NCI-H524 treated with DMSO at 0.1 percent for 48 hours (cell line): Measurements from ENCODE around the gene KIF26B.
"Not testable (repeated sequence)": the region's sequence is repeated elsewhere in the genome, so short reads cannot be mapped to it uniquely, and the experiment has no call there.

Source experiments
- DNase-seq: peaks from one replicate; lab custom pipeline; 2025; lab: John Stamatoyannopoulos, UW

Gene KIF26B

GRCh38 chr1:245684166-245684565, 529.4 kb downstream of the KIF26B start:
- DNase-seq, result no peak

- DNase-seq, result no peak
Observed at GRCh38 chr1:245684571-245684970, 529.8 kb downstream of the KIF26B start.

GRCh38 chr1:245685111-245685810, 530.5 kb downstream of the KIF26B start:
- DNase-seq, result no peak

DNA sequence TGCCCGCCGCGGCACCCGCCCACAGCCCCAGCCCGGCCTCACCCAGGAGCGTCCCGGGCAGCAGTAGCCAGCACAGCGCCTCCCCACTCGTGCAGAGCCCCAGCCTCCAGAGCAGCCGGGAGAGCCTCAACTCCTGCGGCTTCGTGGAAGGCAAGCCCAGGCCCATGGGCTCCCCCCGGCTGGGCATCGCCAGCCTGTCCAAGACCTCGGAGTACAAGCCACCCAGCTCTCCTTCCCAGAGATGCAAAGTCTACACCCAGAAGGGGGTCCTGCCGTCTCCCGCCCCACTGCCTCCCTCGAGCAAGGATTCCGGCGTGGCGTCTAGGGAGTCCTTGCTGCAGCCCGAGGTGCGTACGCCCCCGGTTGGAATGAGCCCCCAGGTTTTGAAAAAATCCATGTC, 531.2 kb downstream of the KIF26B start:
- no peak for DNase-seq

DNA sequence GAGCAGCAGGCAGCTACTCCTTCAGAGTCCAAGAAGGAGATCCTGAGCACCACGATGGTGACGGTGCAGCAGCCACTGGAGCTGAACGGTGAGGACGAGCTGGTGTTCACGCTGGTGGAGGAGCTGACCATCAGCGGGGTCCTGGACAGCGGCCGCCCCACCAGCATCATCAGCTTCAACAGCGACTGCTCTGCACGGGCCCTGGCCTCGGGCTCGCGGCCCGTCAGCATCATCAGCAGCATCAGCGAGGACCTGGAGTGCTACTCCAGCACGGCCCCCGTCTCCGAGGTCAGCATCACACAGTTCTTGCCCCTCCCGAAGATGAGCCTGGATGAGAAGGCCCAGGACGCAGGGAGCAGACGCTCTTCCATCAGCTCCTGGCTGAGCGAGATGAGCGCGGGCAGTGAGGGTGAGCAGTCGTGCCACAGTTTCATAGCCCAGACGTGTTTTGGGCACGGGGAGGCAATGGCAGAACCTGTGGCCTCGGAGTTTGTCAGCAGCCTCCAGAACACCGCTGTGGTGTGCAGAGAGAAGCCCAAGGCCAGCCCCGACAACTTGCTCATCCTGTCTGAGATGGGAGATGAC, 531.8 kb downstream of the KIF26B start:
- DNase-seq, result no peak

DNA sequence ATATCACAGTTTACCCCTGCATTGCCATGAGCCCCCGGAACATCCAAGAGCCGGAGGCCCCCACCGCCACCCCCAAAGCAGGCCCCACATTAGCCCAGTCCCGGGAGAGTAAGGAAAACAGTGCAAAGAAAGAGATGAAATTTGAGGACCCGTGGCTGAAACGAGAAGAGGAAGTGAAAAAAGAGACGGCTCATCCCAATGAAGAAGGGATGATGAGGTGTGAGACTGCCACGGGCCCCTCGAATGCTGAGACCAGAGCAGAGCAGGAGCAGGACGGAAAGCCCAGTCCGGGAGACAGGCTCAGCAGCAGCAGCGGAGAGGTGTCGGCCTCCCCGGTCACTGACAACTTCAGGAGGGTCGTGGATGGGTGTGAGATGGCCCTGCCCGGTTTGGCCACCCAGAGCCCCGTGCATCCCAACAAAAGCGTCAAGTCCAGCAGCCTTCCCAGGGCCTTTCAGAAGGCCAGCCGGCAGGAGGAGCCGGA, 532.4 kb downstream of the KIF26B start:
- DNase-seq, result no peak

- DNase-seq, result no peak
Observed at GRCh38 chr1:245687636-245688535, 533.1 kb downstream of the KIF26B start.

- no peak for DNase-seq
Observed at GRCh38 chr1:245688536-245689453, 534.0 kb downstream of the KIF26B start.

DNA sequence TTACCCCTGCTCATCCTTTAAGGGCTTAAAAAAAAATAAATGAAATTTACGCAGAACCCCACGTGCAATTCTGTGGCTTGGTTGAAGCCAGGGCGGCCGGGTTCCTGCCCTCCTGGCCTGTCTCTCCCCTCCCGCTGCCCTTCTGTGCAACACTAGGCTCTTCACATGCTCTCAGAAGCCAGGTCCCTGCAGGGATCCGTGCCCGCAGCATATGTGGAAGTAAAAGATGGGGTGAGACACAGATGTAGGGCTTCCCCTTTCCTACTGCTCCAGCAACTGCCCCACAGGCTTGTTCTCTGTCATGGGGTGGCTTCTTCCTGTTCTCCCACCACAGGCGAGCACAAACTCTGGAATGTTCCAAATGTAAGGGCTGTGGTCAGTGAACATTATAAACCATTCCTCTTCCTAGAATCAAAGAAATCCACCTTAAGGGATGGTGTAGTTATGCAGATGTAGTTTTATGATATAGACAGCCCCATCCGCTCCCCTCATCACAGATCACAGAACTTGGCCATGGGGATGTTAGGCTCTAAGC, 535.4 kb downstream of the KIF26B start:
- DNase-seq, result no peak

DNA sequence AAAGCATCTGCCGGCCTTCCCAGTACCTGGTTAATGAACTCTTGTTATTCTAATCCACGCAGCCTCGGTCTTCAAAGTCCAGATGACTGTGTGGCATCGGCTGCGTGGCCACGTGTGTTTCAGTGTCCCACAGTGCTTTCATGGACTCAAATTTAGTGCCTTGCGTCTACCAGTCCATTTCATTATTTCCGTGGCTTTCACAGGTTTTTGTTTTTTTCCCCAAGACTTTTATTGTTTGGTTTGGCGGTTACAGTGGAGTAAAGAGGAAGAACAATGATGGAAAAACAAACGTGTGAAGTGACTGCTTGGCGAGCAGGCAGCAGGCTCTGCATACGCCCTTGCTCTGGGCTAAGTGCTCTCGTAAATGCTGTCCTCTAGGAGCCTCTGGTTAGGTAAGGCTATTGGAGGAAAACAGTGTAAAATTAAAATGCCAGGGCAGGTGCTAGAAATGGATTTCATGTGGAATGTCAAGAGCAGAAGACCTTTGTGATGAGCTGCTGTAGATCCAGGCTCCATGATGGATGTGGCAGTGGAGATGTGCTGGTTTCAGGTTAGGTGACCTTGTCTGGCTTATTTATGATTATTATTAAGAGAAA, 536.3 kb downstream of the KIF26B start:
- no peak for DNase-seq

- DNase-seq, result no peak
Observed at GRCh38 chr1:245691897-245692296, 537.1 kb downstream of the KIF26B start.

- DNase-seq, result no peak
Observed at GRCh38 chr1:245692318-245692717, 537.5 kb downstream of the KIF26B start.

GRCh38 chr1:245693116-245693793, 538.5 kb downstream of the KIF26B start:
- no peak for DNase-seq

DNA sequence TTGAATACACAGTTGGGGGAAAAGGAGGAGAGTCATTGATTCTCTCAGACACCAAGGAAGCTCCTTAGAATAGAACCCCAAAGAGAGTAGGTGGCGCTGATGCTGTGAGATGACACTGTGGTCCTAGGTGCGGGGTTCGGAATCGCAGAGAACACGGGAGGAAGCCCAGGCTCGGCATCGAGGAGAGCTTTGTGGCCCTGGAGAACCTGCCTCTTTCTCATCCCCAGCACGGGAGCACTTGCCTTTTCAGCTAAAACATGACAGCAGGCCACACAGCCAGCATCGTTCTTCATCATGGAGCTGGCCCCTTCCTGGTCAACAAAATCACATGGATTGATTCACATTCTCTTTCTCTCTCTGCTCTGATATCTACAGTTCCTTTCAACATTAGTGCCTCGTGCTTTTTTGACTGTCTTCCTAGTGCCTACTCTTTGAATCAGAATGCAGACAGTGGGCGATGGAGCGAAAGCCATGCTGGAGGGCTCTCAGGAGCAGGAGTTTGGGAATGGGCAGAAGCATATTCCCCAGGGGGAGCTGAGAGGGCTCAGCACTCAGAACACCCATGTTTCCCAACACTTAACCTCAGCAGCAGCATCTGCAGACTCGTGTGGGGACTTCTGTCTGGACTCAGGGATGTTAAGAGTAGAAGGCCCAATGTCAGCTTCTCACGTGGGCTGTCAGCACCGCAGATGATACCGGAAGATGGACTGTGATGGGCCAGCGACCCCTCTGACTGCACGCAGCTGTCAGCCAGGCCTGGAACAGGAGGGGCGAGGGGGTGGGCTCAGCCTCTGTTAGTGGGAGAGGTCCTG, 539.4 kb downstream of the KIF26B start:
- DNase-seq, result no peak

DNA sequence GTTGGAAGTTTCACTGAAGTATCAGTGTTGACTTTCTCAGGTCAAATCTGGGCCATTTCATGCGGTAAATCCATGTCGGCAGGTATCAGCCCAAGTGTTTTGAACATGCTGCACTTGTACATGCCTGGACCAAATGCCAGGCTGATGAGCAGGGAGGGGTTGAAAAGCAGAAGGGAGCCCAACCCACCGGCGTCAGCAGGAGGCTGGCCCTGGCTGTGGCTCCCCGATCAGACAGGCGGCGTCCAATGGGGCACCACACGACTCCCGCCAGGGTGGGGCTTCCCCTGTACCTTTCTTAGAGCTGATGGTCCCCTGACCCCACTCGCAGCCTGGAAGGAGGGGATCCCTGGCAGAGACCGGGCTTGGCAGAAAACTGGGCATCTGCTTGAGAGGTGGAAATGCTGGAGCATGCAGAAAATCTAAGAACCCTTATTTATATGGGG, 540.0 kb downstream of the KIF26B start:
- no peak for DNase-seq

- DNase-seq, result no peak
Observed at GRCh38 chr1:245695211-245695610, 540.4 kb downstream of the KIF26B start.

DNA sequence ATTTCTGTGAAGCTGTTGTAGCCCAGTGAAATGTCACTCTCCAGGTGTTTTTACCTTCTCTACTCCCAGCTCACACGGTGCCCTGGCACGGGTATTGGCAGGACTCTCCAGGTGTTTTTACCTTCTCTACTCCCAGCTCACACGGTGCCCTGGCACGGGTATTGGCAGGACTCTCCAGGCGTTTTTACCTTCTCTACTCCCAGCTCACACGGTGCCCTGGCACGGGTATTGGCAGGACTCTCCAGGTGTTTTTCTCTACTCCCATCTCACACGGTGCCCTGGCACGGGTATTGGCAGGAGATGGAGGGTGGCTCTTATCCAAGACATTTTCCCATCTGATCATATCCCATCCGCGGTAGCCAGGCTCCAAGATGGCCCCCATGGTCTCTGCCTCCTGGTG, 540.9 kb downstream of the KIF26B start:
- not testable (repeated sequence) for DNase-seq

GRCh38 chr1:245698116-245698515, 543.3 kb downstream of the KIF26B start:
- DNase-seq, result no peak

DNA sequence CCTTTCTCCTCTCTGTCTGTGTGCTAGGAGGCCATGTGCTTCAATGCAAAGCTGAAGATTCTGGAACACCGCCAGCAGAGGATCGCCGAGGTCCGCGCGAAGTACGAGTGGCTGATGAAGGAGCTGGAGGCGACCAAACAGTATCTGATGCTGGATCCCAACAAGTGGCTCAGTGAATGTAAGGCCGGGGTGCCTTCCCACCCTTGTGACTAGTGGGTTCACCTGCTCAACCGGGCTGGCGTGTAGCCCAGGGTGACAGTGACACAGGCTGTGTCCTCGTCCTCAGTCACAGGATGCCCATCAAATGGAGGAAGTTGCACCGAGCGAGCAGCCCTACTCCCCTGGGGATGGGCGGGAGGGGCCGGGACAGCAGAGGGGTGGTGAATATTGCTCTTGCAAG, 544.1 kb downstream of the KIF26B start:
- DNase-seq, result no peak
